ENCODE data around the gene SCP2.

DNA sequence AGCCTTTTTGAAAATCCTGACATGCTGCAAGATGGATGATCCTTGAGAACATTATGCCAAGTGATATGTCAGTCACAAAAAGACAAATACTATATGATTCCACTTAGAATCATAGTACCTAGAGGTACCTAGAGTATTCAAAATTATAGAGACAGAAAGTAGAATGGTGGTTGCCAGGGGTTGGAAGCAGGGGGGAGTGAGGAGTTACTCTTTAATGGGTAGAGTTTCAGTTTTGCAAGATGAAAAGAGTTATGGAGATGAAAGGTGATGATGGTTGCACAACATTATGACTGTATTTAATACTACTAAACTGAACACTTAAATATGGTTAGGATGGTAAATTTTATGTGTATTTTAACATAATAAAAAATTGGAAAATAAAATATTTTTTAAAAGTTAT, 97.0 kb downstream of the SCP2 start:
- no peak for TF ChIP-seq EZH2phosphoT487 (IDR thresholded peaks at IDR 0.05; ENCODE audit: borderline replicate concordance, low read length)
- TF ChIP-seq, protein P1, sequence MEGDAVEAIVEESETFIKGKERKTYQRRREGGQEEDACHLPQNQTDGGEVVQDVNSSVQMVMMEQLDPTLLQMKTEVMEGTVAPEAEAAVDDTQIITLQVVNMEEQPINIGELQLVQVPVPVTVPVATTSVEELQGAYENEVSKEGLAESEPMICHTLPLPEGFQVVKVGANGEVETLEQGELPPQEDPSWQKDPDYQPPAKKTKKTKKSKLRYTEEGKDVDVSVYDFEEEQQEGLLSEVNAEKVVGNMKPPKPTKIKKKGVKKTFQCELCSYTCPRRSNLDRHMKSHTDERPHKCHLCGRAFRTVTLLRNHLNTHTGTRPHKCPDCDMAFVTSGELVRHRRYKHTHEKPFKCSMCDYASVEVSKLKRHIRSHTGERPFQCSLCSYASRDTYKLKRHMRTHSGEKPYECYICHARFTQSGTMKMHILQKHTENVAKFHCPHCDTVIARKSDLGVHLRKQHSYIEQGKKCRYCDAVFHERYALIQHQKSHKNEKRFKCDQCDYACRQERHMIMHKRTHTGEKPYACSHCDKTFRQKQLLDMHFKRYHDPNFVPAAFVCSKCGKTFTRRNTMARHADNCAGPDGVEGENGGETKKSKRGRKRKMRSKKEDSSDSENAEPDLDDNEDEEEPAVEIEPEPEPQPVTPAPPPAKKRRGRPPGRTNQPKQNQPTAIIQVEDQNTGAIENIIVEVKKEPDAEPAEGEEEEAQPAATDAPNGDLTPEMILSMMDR (IDR thresholded peaks at IDR 0.05; ENCODE audit: low read depth, low read length, poor library complexity, severe bottlenecking) = no peak

Data from DOHH2 (cell line).